ENCODE data around the gene BAD.

BAD gene

GRCh38 chr11:64234647-64235379 lies 49.7 kb downstream of the BAD start:
- in situ Hi-C loops (cut with HindIII; ENCODE audit: low sequenced_read_pairs): no loop called here

- in situ Hi-C loops (cut with HindIII; ENCODE audit: low sequenced_read_pairs): no loop called here
Measured at GRCh38 chr11:64233913-64234586, 50.4 kb downstream of the BAD start, which contains the start of gene VEGFB. TSS of gene VEGFB (plus strand) at chr11:64234584. CDS start at chr11:64234834, 250 bp downstream.

DNA sequence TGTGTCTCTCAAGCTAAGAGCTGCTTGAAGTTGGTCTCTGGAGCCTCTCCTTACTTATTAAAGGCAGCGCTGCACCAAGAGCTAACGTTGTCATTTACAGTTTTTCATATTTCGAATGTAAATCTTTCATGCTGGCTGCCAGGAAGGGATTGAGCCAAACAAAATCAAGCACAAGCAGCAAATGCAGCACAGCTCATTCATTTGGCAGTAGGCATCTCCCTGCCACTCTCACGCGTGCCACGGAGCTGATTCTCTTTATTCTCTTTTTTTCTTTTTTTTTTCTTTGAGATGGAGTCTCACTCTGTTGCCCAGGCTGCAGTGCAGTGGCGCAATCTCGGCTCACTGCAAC lies 51.5 kb downstream of the BAD start:
- in situ Hi-C loops (cut with HindIII; ENCODE audit: low sequenced_read_pairs): no loop called here

DNA sequence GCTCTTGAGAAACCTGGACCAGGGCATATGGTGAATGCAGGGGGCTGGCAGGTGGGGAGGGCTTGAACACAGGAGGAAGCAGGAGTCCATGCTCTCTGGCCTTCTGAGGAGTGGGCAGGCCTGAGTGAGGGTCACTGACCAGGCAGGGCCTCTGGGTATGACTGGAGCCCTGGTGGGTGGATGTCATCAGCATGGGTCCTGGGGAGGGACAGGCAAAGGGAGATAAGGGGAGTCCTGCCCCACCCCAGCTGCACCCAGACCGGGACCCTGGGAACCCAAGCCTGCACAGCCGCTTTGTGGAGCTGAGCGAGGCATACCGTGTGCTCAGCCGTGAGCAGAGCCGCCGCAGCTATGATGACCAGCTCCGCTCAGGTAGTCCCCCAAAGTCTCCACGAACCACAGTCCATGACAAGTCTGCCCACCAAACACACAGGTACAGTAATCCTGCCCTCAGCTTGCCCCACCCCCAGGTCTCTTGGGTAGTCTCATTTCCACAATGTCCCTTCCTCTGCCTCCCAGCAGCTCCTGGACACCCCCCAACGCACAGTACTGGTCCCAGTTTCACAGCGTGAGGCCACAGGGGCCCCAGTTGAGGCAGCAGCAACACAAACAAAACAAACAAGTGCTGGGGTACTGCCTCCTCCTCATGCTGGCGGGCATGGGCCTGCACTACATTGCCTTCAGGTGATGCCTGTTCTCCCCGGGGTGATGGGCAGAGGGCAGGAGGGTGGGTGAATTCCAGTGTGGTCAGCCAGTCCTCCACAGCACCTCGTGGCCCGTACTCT lies 52.1 kb downstream of the BAD start:
- in situ Hi-C loops (cut with HindIII; ENCODE audit: low sequenced_read_pairs): no loop called here

GRCh38 chr11:64231546-64231945 lies 52.9 kb downstream of the BAD start:
- in situ Hi-C loops (cut with HindIII; ENCODE audit: low sequenced_read_pairs): no loop called here

DNA sequence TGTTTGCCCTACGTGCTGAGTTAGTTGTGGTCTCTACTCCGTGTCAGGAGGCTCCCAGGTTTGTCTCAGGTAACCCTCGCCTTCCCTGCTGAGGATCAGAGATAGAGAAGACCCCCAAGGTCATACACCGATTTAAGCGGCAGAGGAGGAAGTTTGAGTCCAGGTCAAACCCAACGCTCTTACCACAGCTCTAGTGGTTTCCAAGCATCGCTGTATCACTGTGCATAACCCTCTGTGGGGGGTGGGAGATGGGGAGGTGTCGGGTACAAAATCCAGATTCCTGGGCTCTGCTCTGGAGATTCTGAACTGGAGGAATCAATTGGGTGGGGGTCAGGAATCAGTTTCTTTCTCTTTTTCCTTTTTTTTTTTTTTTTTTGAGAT lies 53.5 kb downstream of the BAD start:
- in situ Hi-C loops (cut with HindIII; ENCODE audit: low sequenced_read_pairs): no loop called here

GRCh38 chr11:64230171-64230984 lies 54.1 kb downstream of the BAD start, which contains the start of gene DNAJC4:
TSS of gene DNAJC4 (plus strand) at chr11:64230548. CDS start at chr11:64230855, 307 bp downstream.
- in situ Hi-C loops (cut with HindIII; ENCODE audit: low sequenced_read_pairs): no loop called here

- in situ Hi-C loops (cut with HindIII; ENCODE audit: low sequenced_read_pairs): no loop called here
Measured at GRCh38 chr11:64229744-64230170, 54.7 kb downstream of the BAD start.

- in situ Hi-C loops (cut with HindIII; ENCODE audit: low sequenced_read_pairs): no loop called here
Measured at GRCh38 chr11:64229090-64229743, 55.2 kb downstream of the BAD start.

GRCh38 chr11:64227405-64227956 lies 57.0 kb downstream of the BAD start:
- in situ Hi-C loops (cut with HindIII; ENCODE audit: low sequenced_read_pairs): no loop called here

DNA sequence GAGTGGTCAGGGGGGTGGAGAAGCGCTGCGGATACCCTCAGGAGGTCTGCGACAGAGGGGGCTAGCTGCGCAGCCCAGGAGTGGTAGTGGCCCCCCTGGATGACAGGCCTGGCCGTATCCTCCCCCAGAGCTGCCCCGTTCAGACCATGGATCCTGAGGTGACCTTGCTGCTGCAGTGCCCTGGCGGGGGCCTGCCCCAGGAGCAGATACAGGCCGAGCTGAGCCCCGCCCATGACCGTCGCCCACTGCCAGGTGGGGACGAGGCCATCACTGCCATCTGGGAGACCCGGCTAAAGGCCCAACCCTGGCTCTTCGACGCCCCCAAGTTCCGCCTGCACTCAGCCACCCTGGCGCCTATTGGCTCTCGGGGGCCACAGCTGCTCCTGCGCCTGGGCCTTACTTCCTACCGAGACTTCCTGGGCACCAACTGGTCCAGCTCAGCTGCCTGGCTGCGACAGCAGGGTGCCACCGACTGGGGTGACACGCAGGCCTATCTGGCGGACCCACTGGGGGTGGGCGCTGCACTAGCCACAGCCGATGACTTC lies 57.9 kb downstream of the BAD start:
- in situ Hi-C loops (cut with HindIII; ENCODE audit: low sequenced_read_pairs): no loop called here

DNA sequence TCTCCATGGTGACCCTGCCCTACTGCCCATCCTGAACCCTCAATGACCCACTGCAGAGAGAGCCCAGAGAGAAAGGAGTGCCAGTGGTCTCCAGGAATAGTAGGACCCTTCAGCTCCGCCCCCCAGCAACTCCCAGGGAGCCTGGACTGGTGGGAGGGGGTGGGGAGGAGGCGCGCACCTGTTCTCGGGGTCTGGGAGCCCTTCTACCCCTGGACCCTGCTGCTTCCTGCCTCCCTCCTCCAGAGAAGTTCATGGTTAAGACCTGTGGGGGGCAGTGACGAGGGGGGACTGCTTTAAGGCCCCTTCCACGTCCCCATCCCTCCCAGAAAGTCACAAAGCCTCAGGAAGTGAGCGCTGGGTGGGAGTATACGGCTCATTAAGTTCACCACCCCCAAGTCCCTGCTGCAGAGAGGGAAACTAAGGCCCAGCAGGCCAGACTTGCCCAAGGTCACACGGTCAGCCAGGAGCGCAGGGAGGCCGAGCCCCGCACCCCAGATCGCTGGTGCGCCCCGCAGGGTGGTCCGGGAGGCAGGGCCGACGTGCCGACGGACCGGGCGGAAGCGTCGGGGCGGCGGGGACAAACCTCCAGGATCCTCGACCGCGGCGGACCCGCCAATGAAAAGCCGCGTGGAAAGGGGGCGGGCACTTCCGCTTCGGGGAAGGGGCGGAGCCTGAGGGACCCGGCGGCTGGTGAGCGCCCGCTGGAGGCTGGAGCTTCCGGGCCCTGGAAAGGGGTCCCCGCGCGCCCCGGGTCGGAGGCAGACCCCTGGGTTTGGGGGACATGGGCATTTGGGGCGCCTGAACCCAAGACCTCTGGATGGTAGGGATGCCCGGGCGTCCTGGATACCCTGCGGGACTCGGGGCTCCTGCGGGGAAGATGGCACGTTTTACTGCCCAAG lies 58.6 kb downstream of the BAD start, which contains the start of the genes NUDT22 and TRPT1:
TSS of gene NUDT22 (plus strand) at position 667 of the 899 bp plus-strand sequence. CDS start 379 bp downstream, outside the sequence.
TSS of gene TRPT1 (minus strand) at position 579 of the 899 bp plus-strand sequence. CDS start at position 253, 326 bp downstream.
- in situ Hi-C loops (cut with HindIII; ENCODE audit: low sequenced_read_pairs): no loop called here

GRCh38 chr11:64224891-64225607 lies 59.4 kb downstream of the BAD start:
- in situ Hi-C loops (cut with HindIII; ENCODE audit: low sequenced_read_pairs): no loop called here

GRCh38 chr11:64224151-64224890 lies 60.1 kb downstream of the BAD start:
- in situ Hi-C loops (cut with HindIII; ENCODE audit: low sequenced_read_pairs): no loop called here

DNA sequence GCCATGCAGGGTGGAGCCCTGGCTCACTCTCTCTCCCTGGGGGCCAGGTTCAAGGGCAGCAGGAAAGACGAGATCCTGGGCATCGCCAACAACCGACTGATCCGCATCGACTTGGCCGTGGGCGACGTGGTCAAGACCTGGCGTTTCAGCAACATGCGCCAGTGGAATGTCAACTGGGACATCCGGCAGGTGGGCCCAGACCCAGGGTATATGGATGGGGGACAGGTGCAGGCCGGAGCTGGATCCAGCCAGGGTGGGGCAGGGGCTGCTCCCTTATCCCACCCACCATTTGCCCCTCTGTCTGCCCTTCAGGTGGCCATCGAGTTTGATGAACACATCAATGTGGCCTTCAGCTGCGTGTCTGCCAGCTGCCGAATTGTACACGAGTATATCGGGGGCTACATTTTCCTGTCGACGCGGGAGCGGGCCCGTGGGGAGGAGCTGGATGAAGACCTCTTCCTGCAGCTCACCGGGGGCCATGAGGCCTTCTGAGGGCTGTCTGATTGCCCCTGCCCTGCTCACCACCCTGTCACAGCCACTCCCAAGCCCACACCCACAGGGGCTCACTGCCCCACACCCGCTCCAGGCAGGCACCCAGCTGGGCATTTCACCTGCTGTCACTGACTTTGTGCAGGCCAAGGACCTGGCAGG lies 61.3 kb downstream of the BAD start:
- in situ Hi-C loops (cut with HindIII; ENCODE audit: low sequenced_read_pairs): no loop called here

- in situ Hi-C loops (cut with HindIII; ENCODE audit: low sequenced_read_pairs): no loop called here
Measured at GRCh38 chr11:64222651-64223000, 61.8 kb downstream of the BAD start.

- in situ Hi-C loops (cut with HindIII; ENCODE audit: low sequenced_read_pairs): no loop called here
Measured at GRCh38 chr11:64220798-64221197, 63.7 kb downstream of the BAD start.

Data from endothelial cell of hepatic sinusoid (primary cell).